CD4-positive, CD25-positive, alpha-beta regulatory T cell (primary cell): Measurements from ENCODE around the gene FMO3. TPM values are rescaled to one million over a fixed set of nuclear protein-coding genes. Genes with fewer than 3 reads are reported as not detected.

Experiments used
- ATAC-seq, 2 donors: fragments of 150-1000 bp; cut with Tn5 transposase; one replicate each; pipeline ENCODE4 v1.10.0; 2021; ENCODE audit warnings: low read depth in 2 of 2, moderate number of reproducible peaks in 2 of 2, moderate library complexity in 1 of 2
- DNase-seq, 3 donors: peaks; one replicate each; pipeline versions ENCODE4 v3.0.0 to v3.0.0-alpha.2; 2012 to 2022; ENCODE audit warnings: mixed read lengths in 1 of 3
- H3K27ac ChIP-seq: one replicate; pipeline ENCODE4 v1.7.0; 2013; ENCODE audit warnings: mild to moderate bottlenecking, low read length; ENCODE audit not compliant: insufficient read depth, poor library complexity, severe bottlenecking
- H3K27me3 ChIP-seq: one replicate; pipeline ENCODE4 v1.7.0; 2013; ENCODE audit warnings: low read length; ENCODE audit not compliant: control insufficient read depth, insufficient read depth
- H3K36me3 ChIP-seq: one replicate; pipeline ENCODE4 v1.7.0; 2013; ENCODE audit warnings: mild to moderate bottlenecking, low read length, moderate library complexity; ENCODE audit not compliant: control insufficient read depth, insufficient read depth
- H3K4me1 ChIP-seq: 2 replicates; pipeline ENCODE4 v1.7.0; 2013; ENCODE audit warnings: mild to moderate bottlenecking, low read length; ENCODE audit not compliant: insufficient read depth, control insufficient read depth, poor library complexity, severe bottlenecking
- H3K4me3 ChIP-seq: one replicate; pipeline ENCODE4 v1.7.0; 2013; ENCODE audit warnings: low read depth, mild to moderate bottlenecking, low read length, moderate library complexity
- H3K9me3 ChIP-seq, 2 experiments: 1 replicate in 1 of 2; 2 replicates in 1 of 2; pipeline ENCODE4 v1.7.0; 2013; ENCODE audit warnings: low read length in 2 of 2, mild to moderate bottlenecking in 1 of 2, moderate library complexity in 1 of 2; ENCODE audit not compliant: control insufficient read depth in 2 of 2
- H3K27ac Mint-ChIP-seq, 3 donors: one replicate each; pipeline ENCODE4 v1.8.0; 2020 to 2022; ENCODE audit warnings: mild to moderate bottlenecking in 3 of 3, mixed read lengths in 3 of 3, moderate library complexity in 2 of 3
- H3K27me3 Mint-ChIP-seq: one replicate; pipeline ENCODE4 v1.8.0; 2022; ENCODE audit warnings: mild to moderate bottlenecking, mixed read lengths
- H3K36me3 Mint-ChIP-seq: one replicate; pipeline ENCODE4 v1.8.0; 2020; ENCODE audit warnings: mixed read lengths
- H3K4me1 Mint-ChIP-seq, 4 donors: one replicate each; pipeline ENCODE4 v1.8.0; 2020 to 2022; ENCODE audit warnings: mixed read lengths in 4 of 4, mild to moderate bottlenecking in 1 of 4
- H3K4me3 Mint-ChIP-seq, 4 donors: one replicate each; pipeline ENCODE4 v1.8.0; 2020 to 2022; ENCODE audit warnings: mild to moderate bottlenecking in 4 of 4, mixed read lengths in 4 of 4, moderate library complexity in 3 of 4
- H3K9me3 Mint-ChIP-seq, 7 donors: one replicate each; pipeline ENCODE4 v1.8.0; 2020 to 2022; ENCODE audit warnings: mixed read lengths in 7 of 7, mild to moderate bottlenecking in 3 of 7, moderate library complexity in 2 of 7
- polyA plus RNA-seq, 4 donors: library from polyadenylated mRNA; unstranded; fragments of 300-500 nt; fragmentation: Illumina TruSeq; gene quantifications; one replicate each; pipeline ENCODE4 v1.2.3, GENCODE V29; 2021
- total RNA-seq: library from RNA; stranded (reverse); gene quantifications from one replicate; pipeline ENCODE4 v1.2.3, GENCODE V29; 2022

Gene FMO3
- total and polyA plus RNA-seq, 5 donors from 2014 or later = not detected

- no peaks in the 10 kb centered on the region for H3K4me1 Mint-ChIP-seq
- no peak overlapping the region for H3K27ac Mint-ChIP-seq
- Histone ChIP-seq H3K4me1 (no peaks in the 10 kb centered on the region), H3K36me3 (no peaks in the 10 kb centered on the region), H3K9me3 (no peaks in the 10 kb centered on the region), H3K27me3 (no peaks in the 10 kb centered on the region), H3K4me3 (no peak overlapping the region), H3K27ac (no peak overlapping the region)
- no peaks in the 10 kb centered on the region for H3K36me3 Mint-ChIP-seq
- peaks cover 0 to 1% (median 0%) of the 10 kb centered on the region in 7 donors for H3K9me3 Mint-ChIP-seq
- H3K27me3 Mint-ChIP-seq = peaks cover 4% of the 10 kb centered on the region
- ATAC-seq (no peak), DNase-seq (no peak)
- H3K4me3 Mint-ChIP-seq = no peak overlapping the region
Measured at GRCh38 chr1:171159148-171159547, 68.4 kb downstream of the FMO3 start.

- no peaks in the 10 kb centered on the region for H3K27me3 ChIP-seq
- peaks cover 0 to 2% (median 0%) of the 10 kb centered on the region in 7 donors for H3K9me3 Mint-ChIP-seq
- H3K4me1 Mint-ChIP-seq = no peaks in the 10 kb centered on the region
- H3K9me3 ChIP-seq = no peaks in the 10 kb centered on the region
- H3K36me3 Mint-ChIP-seq = no peaks in the 10 kb centered on the region
- ATAC-seq (no peak), DNase-seq (no peak)
- no peak overlapping the region for H3K4me3 Mint-ChIP-seq
- peaks cover 4% of the 10 kb centered on the region for H3K27me3 Mint-ChIP-seq
- H3K4me1 ChIP-seq = no peaks in the 10 kb centered on the region
- H3K36me3 ChIP-seq = no peaks in the 10 kb centered on the region
- no peak overlapping the region for H3K27ac ChIP-seq
- H3K27ac Mint-ChIP-seq = no peak overlapping the region
- H3K4me3 ChIP-seq = no peak overlapping the region
Measured at GRCh38 chr1:171160211-171160610, 69.5 kb downstream of the FMO3 start.

- Histone ChIP-seq H3K4me3 (no peak overlapping the region), H3K27me3 (no peaks in the 10 kb centered on the region), H3K4me1 (no peaks in the 10 kb centered on the region), H3K9me3 (no peaks in the 10 kb centered on the region), H3K27ac (no peak overlapping the region), H3K36me3 (no peaks in the 10 kb centered on the region)
- peaks cover 0 to 2% (median 0%) of the 10 kb centered on the region in 7 donors for H3K9me3 Mint-ChIP-seq
- DNase-seq = no peak
- H3K27ac Mint-ChIP-seq = no peak overlapping the region
- ATAC-seq = no peak
- no peaks in the 10 kb centered on the region for H3K36me3 Mint-ChIP-seq
- H3K27me3 Mint-ChIP-seq = peaks cover 4% of the 10 kb centered on the region
- no peak overlapping the region for H3K4me3 Mint-ChIP-seq
- no peaks in the 10 kb centered on the region for H3K4me1 Mint-ChIP-seq
Measured at GRCh38 chr1:171160639-171161354, 70.1 kb downstream of the FMO3 start.

DNA sequence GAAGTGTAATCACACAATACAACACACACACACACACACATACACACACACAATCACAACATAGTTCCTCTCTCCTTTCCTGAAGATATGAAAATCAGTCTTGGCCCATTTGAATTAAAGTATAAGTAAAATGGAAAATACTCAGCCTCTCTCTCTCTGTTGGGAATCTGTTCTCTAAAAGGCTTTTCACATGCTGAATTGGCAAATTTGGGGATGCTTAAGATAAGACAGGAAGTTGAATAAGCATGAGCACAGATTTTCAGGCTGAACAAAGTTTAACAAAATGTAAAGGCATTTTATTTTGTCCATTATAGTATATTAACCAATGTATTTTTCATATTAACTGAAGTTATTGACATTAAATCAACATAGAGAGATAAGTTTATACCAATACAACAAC, 70.7 kb downstream of the FMO3 start:
- Mint-ChIP-seq H3K4me3 (no peak overlapping the region), H3K9me3 (peaks cover 0 to 2% (median 0%) of the 10 kb centered on the region in 7 donors), H3K27me3 (peaks cover 7% of the 10 kb centered on the region), H3K36me3 (no peaks in the 10 kb centered on the region), H3K27ac (no peak overlapping the region), H3K4me1 (no peaks in the 10 kb centered on the region)
- Histone ChIP-seq H3K4me1 (no peaks in the 10 kb centered on the region), H3K27ac (no peak overlapping the region), H3K9me3 (no peaks in the 10 kb centered on the region), H3K4me3 (no peak overlapping the region), H3K36me3 (no peaks in the 10 kb centered on the region), H3K27me3 (no peaks in the 10 kb centered on the region)
- DNase-seq (no peak), ATAC-seq (no peak)

- ATAC-seq (no peak), DNase-seq (no peak)
- Histone ChIP-seq H3K4me3 (no peak overlapping the region), H3K4me1 (no peaks in the 10 kb centered on the region), H3K27ac (no peak overlapping the region), H3K27me3 (no peaks in the 10 kb centered on the region), H3K36me3 (no peaks in the 10 kb centered on the region), H3K9me3 (no peaks in the 10 kb centered on the region)
- Mint-ChIP-seq H3K27ac (no peak overlapping the region), H3K27me3 (peaks cover 10% of the 10 kb centered on the region), H3K9me3 (peaks cover 0 to 5% (median 2%) of the 10 kb centered on the region in 7 donors), H3K4me3 (no peak overlapping the region), H3K36me3 (no peaks in the 10 kb centered on the region), H3K4me1 (no peaks in the 10 kb centered on the region)
Measured at GRCh38 chr1:171166361-171166760, 75.7 kb downstream of the FMO3 start.

Other genes starting within 250 kb of the FMO3 start
- gene MROH9, start 155.4 kb upstream of the FMO3 start, total RNA-seq = not detected
- not detected for gene MROH9, start 155.4 kb upstream of the FMO3 start, polyA plus RNA-seq
- gene FMO2, start 94.4 kb downstream of the FMO3 start, total RNA-seq = not detected
- not detected for gene FMO2, start 94.4 kb downstream of the FMO3 start, polyA plus RNA-seq
- gene FMO1, start 157.6 kb downstream of the FMO3 start, total RNA-seq = not detected
- not detected for gene FMO1, start 157.6 kb downstream of the FMO3 start, polyA plus RNA-seq
- gene FMO4, start 223.3 kb downstream of the FMO3 start, total RNA-seq = 2.0 TPM
- 1 to 10 TPM; 2.7 to 4.9 (median 3.7) TPM for gene FMO4, start 223.3 kb downstream of the FMO3 start, polyA plus RNA-seq